ENCODE data around the gene TGFB2.

The TGFB2 gene

GRCh38 chr1:218357211-218357892 is 12.2 kb downstream of the TGFB2 start:
- TF ChIP-seq EP300 (IDR thresholded peaks at IDR 0.05; ENCODE audit: borderline replicate concordance) (no peak), CEBPB (IDR thresholded peaks at IDR 0.05) (no peak), TCF12 (IDR thresholded peaks at IDR 0.05; ENCODE audit: low read depth) (no peak), CREB1 (IDR thresholded peaks at IDR 0.05; ENCODE audit: low read depth) (no peak), TAF1 (IDR thresholded peaks at IDR 0.05; ENCODE audit: low read depth) (no peak), USF1 (IDR thresholded peaks at IDR 0.05) (no peak), ZBTB7A (IDR thresholded peaks at IDR 0.05; ENCODE audit: low read depth) (no peak), NFIC (IDR thresholded peaks at IDR 0.05) (no peak), TEAD4 (IDR thresholded peaks at IDR 0.05) (no peak), EGR1 (IDR thresholded peaks at IDR 0.05) (no peak)

GRCh38 chr1:218357893-218358232 is 12.7 kb downstream of the TGFB2 start:
- no peak for TF ChIP-seq EGR1 (IDR thresholded peaks at IDR 0.05)
- TF ChIP-seq TAF1 (IDR thresholded peaks at IDR 0.05; ENCODE audit: low read depth) = no peak
- TF ChIP-seq ZBTB7A (IDR thresholded peaks at IDR 0.05; ENCODE audit: low read depth) = no peak
- TF ChIP-seq MAX (IDR thresholded peaks at IDR 0.05) = no peak

GRCh38 chr1:218361298-218362065 is 16.3 kb downstream of the TGFB2 start:
- peak; percentile 90 for TF ChIP-seq RAD21 (IDR thresholded peaks at IDR 0.05; ENCODE audit: low read depth)
- TF ChIP-seq MAX (IDR thresholded peaks at IDR 0.05) = no peak
- no peak for TF ChIP-seq EGR1 (IDR thresholded peaks at IDR 0.05)

GRCh38 chr1:218362418-218363076 is 17.4 kb downstream of the TGFB2 start:
- no peak for TF ChIP-seq ZBTB7A (IDR thresholded peaks at IDR 0.05; ENCODE audit: low read depth)
- TF ChIP-seq TAF1 (IDR thresholded peaks at IDR 0.05; ENCODE audit: low read depth) = no peak
- TF ChIP-seq EGR1 (IDR thresholded peaks at IDR 0.05) = no peak
- TF ChIP-seq YY1 (IDR thresholded peaks at IDR 0.05; ENCODE audit: low read depth) = no peak
- TF ChIP-seq REST (IDR thresholded peaks at IDR 0.05; ENCODE audit: low read depth) = no peak
- TF ChIP-seq NFIC (IDR thresholded peaks at IDR 0.05) = no peak
- TF ChIP-seq TEAD4 (IDR thresholded peaks at IDR 0.05) = no peak
- TF ChIP-seq MAX (IDR thresholded peaks at IDR 0.05) = no peak
- TF ChIP-seq RAD21 (IDR thresholded peaks at IDR 0.05; ENCODE audit: low read depth) = no peak
- no peak for TF ChIP-seq USF1 (IDR thresholded peaks at IDR 0.05)
- TF ChIP-seq CEBPB (IDR thresholded peaks at IDR 0.05) = no peak
- no peak for TF ChIP-seq EP300 (IDR thresholded peaks at IDR 0.05; ENCODE audit: borderline replicate concordance)
- no peak for TF ChIP-seq CREB1 (IDR thresholded peaks at IDR 0.05; ENCODE audit: low read depth)
- TF ChIP-seq FOXM1 (IDR thresholded peaks at IDR 0.05; ENCODE audit: borderline replicate concordance, low read depth) = no peak
- TF ChIP-seq TCF12 (IDR thresholded peaks at IDR 0.05; ENCODE audit: low read depth) = no peak

GRCh38 chr1:218363141-218363540 is 18.0 kb downstream of the TGFB2 start:
- TF ChIP-seq EGR1 (IDR thresholded peaks at IDR 0.05) (no peak), NFIC (IDR thresholded peaks at IDR 0.05) (no peak), TAF1 (IDR thresholded peaks at IDR 0.05; ENCODE audit: low read depth) (no peak), CREB1 (IDR thresholded peaks at IDR 0.05; ENCODE audit: low read depth) (no peak), RAD21 (IDR thresholded peaks at IDR 0.05; ENCODE audit: low read depth) (no peak), ZBTB7A (IDR thresholded peaks at IDR 0.05; ENCODE audit: low read depth) (no peak), FOXM1 (IDR thresholded peaks at IDR 0.05; ENCODE audit: borderline replicate concordance, low read depth) (no peak), REST (IDR thresholded peaks at IDR 0.05; ENCODE audit: low read depth) (no peak)

Measured in Ishikawa (cell line).